ENCODE results near the gene DZIP1L.

- TF ChIP-seq EZH2 (IDR thresholded peaks at IDR 0.05; ENCODE audit: low read length, unreplicated experiment) (no peak), CTCF (conservative IDR thresholded peaks at IDR 0.05; ENCODE audit: low read depth, low read length) (no peak)
Measured at GRCh38 chr3:138047596-138048158, 67.7 kb downstream of the DZIP1L start.

All from PC-3 (cell line).